Naive thymus-derived CD8-positive, alpha-beta T cell (primary cell): Measurements from ENCODE around the gene NNT. TPM values are rescaled to one million over a fixed set of nuclear protein-coding genes. Genes with fewer than 3 reads are reported as not detected.
"Not testable (repeated sequence)": the region's sequence is repeated elsewhere in the genome, so short reads cannot be mapped to it uniquely, and the experiment has no call there.

Experiments used
- ATAC-seq, 2 donors: fragments of 150-1000 bp; cut with Tn5 transposase in 1 of 2; sonication (Bioruptor Pico), chemical (Tn5 transposase) in 1 of 2; 1 replicate in 1 of 2; 2 replicates in 1 of 2; pipeline ENCODE4 v1.10.0; 2021; ENCODE audit warnings: mild to moderate bottlenecking in 2 of 2, moderate library complexity in 2 of 2
- POLR2A ChIA-PET: fragments of 350-600 bp; sonication (Branson Sonifier 250); formaldehyde crosslinking; loops from one replicate; lab custom pipeline; 2021; ENCODE audit warnings: antibody characterized with exemption; lab: Charles Lee
- DNase-seq, 10 donors: peaks; one replicate each; pipeline versions ENCODE4 v3.0.0 to v3.0.0-alpha.2; 2020 to 2022
- H3K27ac Mint-ChIP-seq, 10 donors: one replicate each; pipeline ENCODE4 v1.8.0; 2020 to 2022; ENCODE audit warnings: mild to moderate bottlenecking in 10 of 10, mixed read lengths in 10 of 10, moderate library complexity in 4 of 10, inconsistent platforms in 1 of 10
- H3K27me3 Mint-ChIP-seq, 5 donors: one replicate each; pipeline ENCODE4 v1.8.0; 2021 to 2022; ENCODE audit warnings: mixed read lengths in 5 of 5
- H3K36me3 Mint-ChIP-seq, 3 donors: one replicate each; pipeline ENCODE4 v1.8.0; 2020 to 2022; ENCODE audit warnings: mixed read lengths in 3 of 3, mild to moderate bottlenecking in 2 of 3, inconsistent platforms in 1 of 3
- H3K4me1 Mint-ChIP-seq, 4 donors: one replicate each; pipeline ENCODE4 v1.8.0; 2021 to 2022; ENCODE audit warnings: mixed read lengths in 4 of 4
- H3K4me3 Mint-ChIP-seq, 10 donors: one replicate each; pipeline ENCODE4 v1.8.0; 2020 to 2022; ENCODE audit warnings: mild to moderate bottlenecking in 10 of 10, mixed read lengths in 10 of 10, moderate library complexity in 6 of 10, inconsistent platforms in 1 of 10
- H3K9me3 Mint-ChIP-seq, 9 donors: one replicate each; pipeline ENCODE4 v1.8.0; 2020 to 2022; ENCODE audit warnings: mixed read lengths in 9 of 9, mild to moderate bottlenecking in 3 of 9, inconsistent platforms in 1 of 9, moderate library complexity in 1 of 9
- polyA plus RNA-seq, 3 donors: library from polyadenylated mRNA; unstranded; fragments of 300-500 nt; fragmentation: Illumina TruSeq; gene quantifications; one replicate each; pipeline ENCODE4 v1.2.3, GENCODE V29; 2021
- total RNA-seq, 8 experiments: library from RNA in 2 of 8; stranded (reverse) in 2 of 8; gene quantifications; one replicate each; pipeline ENCODE4 v1.2.3 and lab custom pipeline; 2021 to 2026

NNT gene
- total and polyA plus RNA-seq, 5 experiments from 2014 or later, result 38.8 to 63.6 (median 52.7) TPM

DNA sequence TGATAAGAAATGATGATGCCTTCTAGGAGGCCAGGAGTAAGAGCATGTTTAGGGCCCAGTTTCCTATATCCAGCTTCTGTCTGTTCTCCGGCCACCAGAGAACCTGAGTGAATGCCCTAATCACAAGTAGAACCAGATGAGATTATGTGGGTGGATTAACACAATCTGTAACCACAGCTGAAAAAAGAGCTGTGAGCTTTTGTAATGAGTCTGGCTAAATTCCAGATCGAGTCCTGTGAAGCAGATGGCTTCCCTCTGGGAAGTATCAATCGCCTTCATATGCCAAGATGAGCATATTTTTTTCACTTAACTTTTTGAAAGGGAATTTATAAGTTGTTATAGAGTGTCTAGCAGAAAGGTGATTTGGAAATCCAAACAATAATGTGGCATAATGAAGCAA, 99.8 kb downstream of the NNT start:
- Mint-ChIP-seq H3K4me3 (no peak overlapping the region), H3K36me3 (peaks cover 25 to 70% (median 50%) of the 10 kb centered on the region in 3 donors), H3K4me1 (peaks cover 0 to 2% (median 0%) of the 10 kb centered on the region in 4 donors), H3K9me3 (no peaks in the 10 kb centered on the region), H3K27me3 (no peaks in the 10 kb centered on the region), H3K27ac (peak overlapping the region in 3 of 10 donors; percentile 32 to 66 (median 38))
- DNase-seq (no peak), ATAC-seq (no peak)
- POLR2A ChIA-PET, result interaction anchor here (1.3 kb wide), 1 partner anchor 10 kb away, joined by 3 read pairs; no protein-coding TSS in a partner anchor

GRCh38 chr5:43704243-43704642, 101.3 kb downstream of the NNT start:
- no peaks in the 10 kb centered on the region for H3K27me3 Mint-ChIP-seq
- DNase-seq, result no peak
- peaks cover 25 to 64% (median 50%) of the 10 kb centered on the region in 3 donors for H3K36me3 Mint-ChIP-seq
- H3K27ac Mint-ChIP-seq, result no peak overlapping the region
- ATAC-seq, result no peak
- no peak overlapping the region for H3K4me3 Mint-ChIP-seq
- no peaks in the 10 kb centered on the region for H3K9me3 Mint-ChIP-seq
- POLR2A ChIA-PET, result no interaction called here
- H3K4me1 Mint-ChIP-seq, result peaks cover 0 to 3% (median 1%) of the 10 kb centered on the region in 4 donors

GRCh38 chr5:43706576-43706975, 103.6 kb downstream of the NNT start:
- H3K27me3 Mint-ChIP-seq, H3K9me3 Mint-ChIP-seq, POLR2A ChIA-PET, H3K27ac Mint-ChIP-seq, DNase-seq, ATAC-seq, H3K4me3 Mint-ChIP-seq, H3K4me1 Mint-ChIP-seq: not testable (repeated sequence)
- H3K36me3 Mint-ChIP-seq, result peaks cover 20 to 42% (median 36%) of the 10 kb centered on the region in 3 donors

- no peaks in the 10 kb centered on the region for H3K27me3 Mint-ChIP-seq
- H3K4me1 Mint-ChIP-seq, result peaks cover 0 to 3% (median 0%) of the 10 kb centered on the region in 4 donors
- peak overlapping the region in 2 of 10 donors; percentile 44 to 82 for H3K27ac Mint-ChIP-seq
- no peak for ATAC-seq
- H3K9me3 Mint-ChIP-seq, result no peaks in the 10 kb centered on the region
- DNase-seq, result no peak
- no peak overlapping the region for H3K4me3 Mint-ChIP-seq
- peaks cover 0 to 3% (median 2%) of the 10 kb centered on the region in 3 donors for H3K36me3 Mint-ChIP-seq
- POLR2A ChIA-PET, result no interaction called here
Measured at GRCh38 chr5:43711496-43711895, 108.5 kb downstream of the NNT start.

- ATAC-seq (no peak), DNase-seq (no peak)
- no peak overlapping the region for H3K27ac Mint-ChIP-seq
- H3K27me3 Mint-ChIP-seq, result no peaks in the 10 kb centered on the region
- no peaks in the 10 kb centered on the region for H3K9me3 Mint-ChIP-seq
- peaks cover 0 to 3% (median 0%) of the 10 kb centered on the region in 4 donors for H3K4me1 Mint-ChIP-seq
- H3K36me3 Mint-ChIP-seq, result peaks cover 0 to under 1% (median 0%) of the 10 kb centered on the region in 3 donors
- POLR2A ChIA-PET, result no interaction called here
- H3K4me3 Mint-ChIP-seq, result no peak overlapping the region
Measured at GRCh38 chr5:43712081-43712480, 109.1 kb downstream of the NNT start.

DNA sequence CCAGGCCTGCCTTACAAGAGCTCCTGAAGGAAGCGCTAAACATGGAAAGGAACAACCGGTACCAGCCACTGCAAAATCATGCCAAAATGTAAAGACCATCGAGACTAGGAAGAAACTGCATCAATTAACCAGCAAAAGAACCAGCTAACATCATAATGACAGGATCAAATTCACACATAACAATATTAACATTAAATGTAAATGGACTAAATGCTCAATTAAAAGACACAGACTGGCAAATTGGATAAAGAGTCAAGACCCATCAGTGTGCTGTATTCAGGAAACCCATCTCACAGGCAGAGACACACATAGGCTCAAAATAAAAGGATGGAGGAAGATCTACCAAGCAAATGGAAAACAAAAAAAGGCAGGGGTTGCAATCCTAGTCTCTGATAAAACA, 116.8 kb downstream of the NNT start:
- H3K27me3 Mint-ChIP-seq, H3K4me3 Mint-ChIP-seq, H3K36me3 Mint-ChIP-seq, ATAC-seq, POLR2A ChIA-PET, H3K27ac Mint-ChIP-seq, DNase-seq, H3K4me1 Mint-ChIP-seq: not testable (repeated sequence)
- peaks cover 0 to 26% (median 4%) of the 10 kb centered on the region in 9 donors for H3K9me3 Mint-ChIP-seq

- no peak overlapping the region for H3K27ac Mint-ChIP-seq
- H3K4me3 Mint-ChIP-seq, result no peak overlapping the region
- peaks cover 2 to 16% (median 10%) of the 10 kb centered on the region in 5 donors for H3K27me3 Mint-ChIP-seq
- H3K4me1 Mint-ChIP-seq, result peaks cover 0 to 5% (median 1%) of the 10 kb centered on the region in 4 donors
- POLR2A ChIA-PET, result no interaction called here
- ATAC-seq, result no peak
- peaks cover 0 to 9% (median 0%) of the 10 kb centered on the region in 9 donors for H3K9me3 Mint-ChIP-seq
- no peaks in the 10 kb centered on the region for H3K36me3 Mint-ChIP-seq
- DNase-seq, result no peak
Measured at GRCh38 chr5:43728581-43728980, 125.6 kb downstream of the NNT start.

GRCh38 chr5:43729846-43730478, 127.0 kb downstream of the NNT start:
- no peaks in the 10 kb centered on the region for H3K9me3 Mint-ChIP-seq
- DNase-seq (no peak), ATAC-seq (no peak)
- peaks cover 0 to 5% (median 1%) of the 10 kb centered on the region in 4 donors for H3K4me1 Mint-ChIP-seq
- no peak overlapping the region for H3K27ac Mint-ChIP-seq
- H3K27me3 Mint-ChIP-seq, result peaks cover 2 to 16% (median 9%) of the 10 kb centered on the region in 5 donors
- H3K4me3 Mint-ChIP-seq, result no peak overlapping the region
- H3K36me3 Mint-ChIP-seq, result no peaks in the 10 kb centered on the region
- POLR2A ChIA-PET, result no interaction called here

DNA sequence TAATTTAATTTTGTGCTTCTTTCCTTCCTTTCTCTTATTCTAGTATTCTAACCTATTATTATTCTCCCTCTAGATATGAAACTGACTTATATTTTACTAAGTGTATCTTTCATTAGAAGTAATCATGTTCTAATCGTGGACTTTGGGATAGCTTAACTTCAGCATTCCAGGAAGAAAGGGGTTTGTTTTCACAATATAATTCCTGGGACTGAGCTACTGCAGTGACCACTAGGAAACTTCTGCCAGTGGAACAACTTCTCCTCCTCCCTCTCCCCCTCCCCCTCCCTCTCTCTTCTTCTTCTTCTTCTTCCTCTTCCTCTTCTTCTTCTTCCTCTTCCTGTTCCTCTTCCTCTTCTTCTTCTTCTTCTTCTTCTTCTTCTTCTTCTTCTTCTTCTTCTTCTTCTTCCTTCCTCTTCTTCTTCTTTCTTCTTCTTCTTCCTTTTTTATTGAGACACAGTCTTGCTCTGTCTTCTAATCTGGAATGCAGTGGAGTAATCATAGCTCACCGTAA, 127.9 kb downstream of the NNT start:
- POLR2A ChIA-PET, result no interaction called here
- Mint-ChIP-seq H3K36me3 (no peaks in the 10 kb centered on the region), H3K4me1 (peaks cover 0 to 5% (median 1%) of the 10 kb centered on the region in 4 donors), H3K27ac (no peak overlapping the region), H3K4me3 (no peak overlapping the region), H3K9me3 (no peaks in the 10 kb centered on the region), H3K27me3 (peaks cover 2 to 15% (median 9%) of the 10 kb centered on the region in 5 donors)
- no peak for ATAC-seq
- DNase-seq, result no peak

GRCh38 chr5:43731573-43731972, 128.6 kb downstream of the NNT start:
- no peaks in the 10 kb centered on the region for H3K9me3 Mint-ChIP-seq
- no peak for DNase-seq
- no peak overlapping the region for H3K27ac Mint-ChIP-seq
- POLR2A ChIA-PET, result no interaction called here
- no peak overlapping the region for H3K4me3 Mint-ChIP-seq
- peaks cover 0 to 5% (median 1%) of the 10 kb centered on the region in 4 donors for H3K4me1 Mint-ChIP-seq
- peaks cover 2 to 17% (median 9%) of the 10 kb centered on the region in 5 donors for H3K27me3 Mint-ChIP-seq
- no peaks in the 10 kb centered on the region for H3K36me3 Mint-ChIP-seq
- no peak for ATAC-seq

DNA sequence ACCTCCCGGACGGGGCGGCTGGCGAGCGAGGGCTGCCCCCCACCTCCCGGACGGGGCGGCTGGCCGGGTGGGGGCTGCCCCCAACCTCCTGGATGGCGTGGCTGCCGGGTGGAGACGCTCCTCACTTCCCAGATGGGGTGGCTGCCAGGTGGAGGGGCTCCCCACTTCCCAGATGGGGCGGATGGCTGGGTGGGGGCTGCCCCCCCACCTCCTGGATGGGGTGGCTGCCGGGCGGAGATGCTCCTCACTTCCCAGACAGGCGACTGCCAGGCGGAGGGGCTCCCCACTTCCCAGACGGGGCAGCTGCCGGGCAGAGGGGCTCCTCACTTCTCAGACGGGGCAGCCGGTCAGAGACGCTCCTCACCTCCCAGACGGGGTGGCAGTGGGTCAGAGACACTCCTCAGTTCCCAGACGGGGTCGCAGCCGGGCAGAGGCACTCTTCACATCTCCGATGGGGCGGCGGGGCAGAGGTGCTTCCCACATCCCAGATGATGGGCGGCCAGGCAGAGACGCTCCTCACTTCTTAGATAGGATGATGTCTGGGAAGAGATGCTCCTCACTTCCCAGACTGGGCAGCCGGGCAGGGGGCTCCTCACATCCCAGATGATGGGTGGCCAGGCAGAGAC, 143.1 kb downstream of the NNT start:
- DNase-seq, H3K4me3 Mint-ChIP-seq, POLR2A ChIA-PET, H3K27me3 Mint-ChIP-seq, ATAC-seq, H3K4me1 Mint-ChIP-seq, H3K36me3 Mint-ChIP-seq: not testable (repeated sequence)
- H3K27ac Mint-ChIP-seq, result peak overlapping the region in 1 of 10 donors; percentile 59
- peaks cover 0 to 35% (median 16%) of the 10 kb centered on the region in 9 donors for H3K9me3 Mint-ChIP-seq

DNA sequence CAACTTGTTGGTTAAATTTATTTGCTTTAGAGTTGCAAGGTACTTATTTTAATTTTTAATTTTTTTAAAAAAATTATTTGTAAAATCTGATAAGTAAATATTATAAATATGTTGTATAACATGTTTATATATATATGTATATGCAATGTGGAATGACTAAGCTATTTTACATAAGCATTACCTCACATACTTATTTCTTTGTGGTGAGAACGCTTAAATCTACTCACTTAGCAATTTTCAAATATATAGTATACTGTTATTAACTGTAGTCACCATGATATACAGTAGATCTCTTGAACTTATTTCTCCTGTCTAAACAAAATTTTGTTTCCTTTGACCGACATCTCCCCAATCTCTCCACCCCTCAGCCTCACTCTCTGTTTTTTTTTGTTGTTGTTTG, 147.8 kb downstream of the NNT start:
- no peak overlapping the region for H3K27ac Mint-ChIP-seq

DNA sequence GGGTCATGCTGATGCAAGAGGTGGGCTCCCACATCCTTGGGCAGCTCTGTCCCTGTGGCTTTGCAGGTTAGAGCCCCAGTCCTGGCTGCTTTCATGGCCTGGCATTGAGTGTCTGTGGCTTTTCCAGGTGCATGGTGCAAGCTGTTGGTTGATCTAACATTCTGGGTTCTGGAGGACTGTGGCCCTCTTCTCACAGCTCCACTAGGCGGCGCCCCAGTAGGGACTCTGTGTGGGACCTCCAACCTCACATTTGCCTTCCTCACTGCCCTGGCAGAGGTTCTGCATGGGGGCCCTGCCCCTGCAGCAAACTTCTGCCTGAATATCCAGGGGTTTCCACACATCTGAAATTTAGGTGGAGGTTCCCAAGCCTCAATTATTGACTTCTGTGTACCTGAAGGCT, 150.1 kb downstream of the NNT start:
- POLR2A ChIA-PET, result no interaction called here
- Mint-ChIP-seq H3K36me3 (peaks cover 0 to 8% (median 0%) of the 10 kb centered on the region in 3 donors), H3K9me3 (peaks cover 8 to 29% (median 15%) of the 10 kb centered on the region in 9 donors), H3K27me3 (peaks cover 0 to 12% (median 0%) of the 10 kb centered on the region in 5 donors), H3K4me3 (no peak overlapping the region), H3K4me1 (no peaks in the 10 kb centered on the region), H3K27ac (no peak overlapping the region)
- ATAC-seq (no peak), DNase-seq (no peak)

More for the DNA sequence above, 147.8 kb downstream of the NNT start:
- peaks cover 0 to 12% (median 1%) of the 10 kb centered on the region in 5 donors for H3K27me3 Mint-ChIP-seq
- ATAC-seq (no peak), DNase-seq (no peak)
- POLR2A ChIA-PET, result no interaction called here
- H3K36me3 Mint-ChIP-seq, result peaks cover 2 to 5% (median 2%) of the 10 kb centered on the region in 3 donors
- no peak overlapping the region for H3K4me3 Mint-ChIP-seq
- H3K4me1 Mint-ChIP-seq, result no peaks in the 10 kb centered on the region
- peaks cover 5 to 30% (median 14%) of the 10 kb centered on the region in 9 donors for H3K9me3 Mint-ChIP-seq
